ENCODE results near the gene IRX3. TPM values are rescaled to one million over a fixed set of nuclear protein-coding genes. Genes with fewer than 3 reads are reported as not detected.
A peak's percentile ranks its signal among the peaks of the same experiment; 100 is the strongest.

Gene IRX3
- total and polyA plus RNA-seq, 2 of the 8 experiments (the other 6 are each of a cell fraction or from before 2014, with no cell fraction given), result 0.50 to 1.6 TPM

- TF ChIP-seq KDM4A (IDR thresholded peaks at IDR 0.05; ENCODE audit: low read depth, low read length, severe bottlenecking) (peak; percentile 4), CBX5 (IDR thresholded peaks at IDR 0.05; ENCODE audit: low read depth, low read length) (no peak), CEBPB (IDR thresholded peaks at IDR 0.05; ENCODE audit: low read depth, low read length) (no peak), TEAD4 (IDR thresholded peaks at IDR 0.05; ENCODE audit: low read depth, low read length) (no peak), CHD7 (IDR thresholded peaks at IDR 0.05; ENCODE audit: insufficient replicate concordance, low read length) (no peak), JUND (IDR thresholded peaks at IDR 0.05; ENCODE audit: low read length) (no peak), RXRA (IDR thresholded peaks at IDR 0.05; ENCODE audit: insufficient read depth, low read depth, low read length) (no peak), HDAC6 (IDR thresholded peaks at IDR 0.05; ENCODE audit: low read depth, low read length) (no peak), ATF2 (IDR thresholded peaks at IDR 0.05; ENCODE audit: low read length) (no peak), CHD1 (IDR thresholded peaks at IDR 0.05; ENCODE audit: low read depth, low read length) (no peak)
Observed at GRCh38 chr16:54283725-54284318, 2.8 kb downstream of the IRX3 start (continued).

All from H1 (cell line).